Measurements from ENCODE around the gene PLAAT4.

GRCh38 chr11:63511048-63511748 lies 25.4 kb upstream of the PLAAT4 start:
- TF ChIP-seq EZH2phosphoT487 (IDR thresholded peaks at IDR 0.05; ENCODE audit: borderline replicate concordance) (no peak), CTCF (conservative IDR thresholded peaks at IDR 0.05; ENCODE audit: low read length) (no peak)
